Tongue (tissue), 2 donors: ENCODE data around the gene SLC22A9. TPM values are rescaled to one million over a fixed set of nuclear protein-coding genes. Genes with fewer than 3 reads are reported as not detected.
"Not testable (repeated sequence)": the region's sequence is repeated elsewhere in the genome, so short reads cannot be mapped to it uniquely, and the experiment has no call there.

Experiments
- DNase-seq: peaks from one replicate; pipeline ENCODE4 v3.0.0-alpha.2; 2015
- total RNA-seq: library from RNA; depleted of rRNA; stranded (reverse); fragments of >200 nt; gene quantifications from one replicate; pipeline ENCODE4 v1.2.3, GENCODE V29; 2014

The SLC22A9 gene
- total RNA-seq = not detected

DNA sequence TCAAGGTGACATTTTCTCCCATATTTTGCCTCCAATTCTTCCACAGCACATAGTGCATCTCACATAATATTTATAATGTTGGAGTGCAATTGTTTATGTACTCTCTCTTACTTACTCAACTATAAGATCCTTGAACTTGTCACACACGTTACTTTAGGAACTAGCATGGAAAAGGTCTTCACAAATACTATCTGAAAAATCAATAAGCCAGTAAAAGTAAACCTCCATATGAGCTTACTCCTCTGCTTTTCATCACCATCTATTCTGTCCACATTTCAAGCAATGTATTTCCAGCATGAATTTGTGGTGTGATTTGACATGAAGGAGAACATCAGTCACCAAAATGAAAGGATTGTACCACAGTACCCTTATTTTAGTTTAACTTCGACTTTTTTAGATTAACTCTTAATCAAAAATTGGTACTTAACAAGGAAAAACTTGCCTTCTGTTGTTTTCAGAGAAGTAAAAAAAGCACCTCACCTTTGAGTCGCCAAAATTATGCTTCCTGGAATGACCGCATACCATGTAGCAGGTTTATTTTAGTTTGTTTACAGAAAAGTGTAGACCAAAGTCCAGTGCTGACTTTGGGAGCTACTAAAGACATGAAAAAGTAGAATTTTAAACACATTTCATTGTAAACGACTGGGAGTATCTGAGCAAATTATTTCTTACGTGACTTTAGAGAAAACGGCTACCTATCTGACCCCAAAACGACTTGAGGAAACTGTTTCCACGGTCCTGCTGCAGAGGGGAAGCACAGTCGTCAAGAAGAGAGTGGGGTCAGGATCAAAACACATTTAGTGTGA lies at the start of gene SLC22A9:
TSS of gene SLC22A9 (plus strand) at position 621 of the 806 bp plus-strand sequence. CDS start 272 bp downstream, outside the sequence.
- no peak for DNase-seq

DNA sequence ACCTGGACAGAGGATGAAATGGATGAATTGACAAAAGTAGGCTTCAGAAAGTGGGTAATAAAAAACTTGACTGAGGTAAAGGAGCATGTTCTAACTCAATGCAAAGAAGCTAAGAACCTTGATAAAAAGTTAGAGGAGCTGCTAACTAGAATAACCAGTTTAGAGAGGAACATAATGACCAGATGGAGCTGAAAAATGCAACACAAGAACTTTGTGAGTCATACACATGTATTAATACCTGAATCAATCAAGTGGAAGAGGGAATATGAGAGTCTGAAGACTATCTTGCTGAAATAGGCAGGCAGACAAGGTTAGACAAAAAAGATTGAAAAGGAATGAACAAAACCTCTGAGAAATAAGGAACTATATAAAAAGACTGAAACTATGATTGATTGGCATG lies 47.9 kb upstream of the SLC22A9 start:
- no peak for DNase-seq

DNA sequence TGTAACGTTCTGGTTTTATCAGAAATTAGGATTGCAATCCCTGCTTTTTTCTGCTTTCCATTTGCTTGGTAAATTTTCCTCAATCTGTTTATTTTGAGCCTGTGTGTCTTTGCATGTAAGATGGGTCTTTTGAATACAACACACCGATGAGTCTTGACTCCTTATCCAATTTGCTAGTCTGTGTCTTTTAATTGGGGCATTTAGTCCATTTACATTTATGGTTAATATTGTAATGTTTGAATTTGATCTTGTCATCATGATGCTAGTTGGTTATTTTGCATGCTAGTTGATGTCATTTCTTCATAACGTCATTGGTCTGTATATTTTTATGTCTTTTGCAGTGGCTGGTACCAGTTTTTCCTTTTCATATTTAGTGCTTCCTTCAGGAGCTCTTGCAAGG lies 34.5 kb upstream of the SLC22A9 start:
- DNase-seq = not testable (repeated sequence)

DNA sequence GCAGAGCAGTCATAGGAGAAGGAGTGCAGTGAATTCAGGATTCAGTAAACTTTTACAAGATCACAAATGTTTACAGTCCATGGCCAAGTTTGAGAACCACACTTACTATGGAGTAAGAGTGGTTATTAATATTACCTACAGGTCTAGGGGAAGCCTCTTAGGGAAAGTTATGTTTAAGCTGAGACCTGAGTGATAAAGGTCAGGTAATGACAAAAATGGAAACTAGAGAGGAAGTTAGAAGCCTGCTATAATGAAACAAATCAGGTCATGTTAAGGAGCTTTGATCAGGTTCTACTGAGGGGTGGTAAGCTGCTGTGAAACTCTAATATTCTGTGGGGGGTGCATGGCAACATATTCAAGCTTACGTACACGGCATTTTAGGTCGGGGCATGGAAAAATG lies 32.5 kb upstream of the SLC22A9 start:
- no peak for DNase-seq

DNA sequence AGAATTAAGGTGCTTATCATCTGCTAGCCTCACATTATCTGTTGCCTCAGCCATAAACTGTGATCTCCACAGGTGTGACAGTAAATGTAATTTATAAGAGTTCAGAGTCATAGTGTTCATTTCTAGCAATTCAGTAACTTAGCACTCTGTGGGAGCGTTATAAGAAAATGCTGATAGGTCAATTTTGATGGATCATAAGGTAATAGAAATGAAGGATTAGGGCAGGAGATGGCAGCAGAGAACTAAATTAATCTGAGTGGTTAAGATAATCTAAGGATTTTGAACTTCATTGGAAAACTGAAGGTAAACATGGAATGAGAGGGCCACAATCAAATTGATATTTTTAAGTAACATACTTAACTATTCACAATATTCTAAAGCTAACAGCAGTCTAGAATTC lies 26.5 kb upstream of the SLC22A9 start:
- no peak for DNase-seq

DNA sequence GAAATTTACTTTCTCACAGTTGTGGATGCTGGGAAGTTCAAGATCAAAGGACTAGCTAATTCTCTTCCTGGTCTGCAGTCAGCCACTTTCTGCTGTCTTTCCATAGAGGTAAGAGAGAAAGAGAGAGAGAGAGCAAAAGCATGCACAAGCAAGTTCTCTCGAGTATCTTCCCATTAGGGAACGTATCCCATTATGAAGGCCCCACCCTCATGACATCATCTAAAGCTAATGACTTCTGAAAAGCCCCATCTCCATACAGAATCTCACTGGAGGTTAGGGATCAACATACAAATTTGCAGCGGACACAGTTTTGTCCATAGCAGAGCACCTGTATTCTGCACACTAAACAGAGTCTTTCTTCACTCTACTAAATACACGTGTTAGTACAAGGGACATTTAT lies 17.4 kb upstream of the SLC22A9 start:
- no peak for DNase-seq

DNA sequence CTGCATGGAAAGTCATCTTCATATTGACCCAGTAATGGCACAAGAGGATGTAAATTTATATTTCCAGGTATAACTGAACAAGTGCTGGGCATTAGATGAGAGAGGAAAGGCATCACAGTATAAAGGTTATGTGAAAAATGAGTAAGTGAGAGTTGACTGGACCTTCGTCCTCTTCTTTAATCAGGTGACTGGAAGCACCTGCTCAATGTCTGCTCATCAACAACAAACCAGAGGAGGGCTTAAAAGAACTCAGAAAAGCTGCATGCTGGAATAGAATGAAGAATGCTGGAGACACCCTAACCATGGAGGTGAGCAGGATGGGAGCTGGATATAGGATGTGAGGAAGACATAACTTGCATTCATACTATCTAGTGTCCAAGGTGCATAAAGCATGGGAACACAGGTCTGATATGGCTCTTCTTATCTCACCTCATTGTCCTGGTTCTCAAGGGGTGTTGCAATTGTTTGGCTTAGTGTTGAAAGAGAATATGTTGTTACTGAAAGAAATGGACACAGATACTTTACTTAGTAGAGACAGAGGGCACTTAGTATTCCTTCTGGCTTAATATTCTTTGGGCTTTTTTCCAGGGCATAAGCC lies 7.3 kb upstream of the SLC22A9 start:
- no peak for DNase-seq

DNA sequence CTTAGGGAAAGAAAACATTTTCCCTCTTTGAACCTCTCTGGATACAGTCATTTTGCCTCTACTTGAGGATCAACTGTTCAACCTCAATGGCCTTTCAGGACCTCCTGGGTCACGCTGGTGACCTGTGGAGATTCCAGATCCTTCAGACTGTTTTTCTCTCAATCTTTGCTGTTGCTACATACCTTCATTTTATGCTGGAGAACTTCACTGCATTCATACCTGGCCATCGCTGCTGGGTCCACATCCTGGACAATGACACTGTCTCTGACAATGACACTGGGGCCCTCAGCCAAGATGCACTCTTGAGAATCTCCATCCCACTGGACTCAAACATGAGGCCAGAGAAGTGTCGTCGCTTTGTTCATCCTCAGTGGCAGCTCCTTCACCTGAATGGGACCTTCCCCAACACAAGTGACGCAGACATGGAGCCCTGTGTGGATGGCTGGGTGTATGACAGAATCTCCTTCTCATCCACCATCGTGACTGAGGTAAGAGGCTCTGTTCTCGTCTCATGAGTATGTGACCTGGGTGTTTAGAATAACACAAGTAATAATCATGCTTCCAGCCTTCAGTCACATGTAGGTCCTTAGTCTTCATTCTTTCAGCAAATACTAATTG lies 495 bp downstream of the SLC22A9 start:
- no peak for DNase-seq

DNA sequence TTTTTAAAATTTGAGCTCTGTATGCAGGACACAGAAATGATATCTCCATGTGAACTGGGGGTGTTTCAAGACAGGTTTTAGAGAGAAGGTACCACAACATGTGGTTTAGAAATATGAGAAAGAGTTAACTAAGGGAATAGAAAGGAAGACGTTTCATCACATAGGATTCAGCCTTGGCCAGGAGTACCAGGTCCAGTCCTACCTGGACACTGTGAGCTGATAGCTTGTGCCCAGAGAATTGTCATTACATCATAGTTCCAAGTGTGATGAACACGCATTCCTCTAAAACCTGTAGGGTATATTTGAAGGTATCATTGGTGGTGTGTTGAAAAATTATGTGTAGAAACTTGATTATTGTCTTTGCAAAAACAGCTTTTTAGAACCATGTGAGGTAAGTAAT lies 1.8 kb downstream of the SLC22A9 start:
- DNase-seq = no peak

DNA sequence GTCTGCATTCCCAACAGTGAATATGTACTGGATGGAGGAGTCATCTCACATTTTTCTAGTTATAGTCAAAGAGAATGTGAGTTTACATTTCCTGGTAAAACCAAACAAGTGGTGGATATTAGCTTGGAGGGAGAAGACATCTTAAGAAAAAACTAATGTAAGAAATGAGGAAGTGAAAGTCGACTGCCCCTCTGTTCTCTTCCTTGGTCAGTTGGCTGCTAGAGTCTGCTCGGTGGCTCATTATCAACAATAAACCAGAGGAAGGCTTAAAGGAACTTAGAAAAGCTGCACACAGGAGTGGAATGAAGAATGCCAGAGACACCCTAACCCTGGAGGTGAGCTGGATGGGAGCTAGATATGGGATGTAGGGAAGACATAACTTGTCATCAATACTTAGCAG lies 5.8 kb downstream of the SLC22A9 start:
- DNase-seq = no peak

DNA sequence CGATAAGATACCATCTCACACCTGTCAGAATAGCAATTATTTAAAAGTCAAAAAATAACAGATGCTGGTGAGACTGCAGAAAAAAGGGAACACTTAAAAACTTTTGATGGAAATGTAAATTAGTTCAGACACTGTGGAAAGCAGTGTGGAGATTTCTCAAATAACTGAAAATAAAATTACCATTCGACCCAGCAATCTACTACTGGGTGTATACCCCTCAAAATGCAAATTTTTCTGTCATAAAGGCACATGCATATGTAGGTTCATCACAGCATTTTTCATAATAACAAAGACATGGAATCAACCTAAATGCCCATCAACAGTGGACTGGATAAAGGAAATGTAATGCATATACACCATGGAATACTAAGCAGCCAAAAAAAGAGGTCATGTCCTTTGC lies 10.5 kb downstream of the SLC22A9 start:
- no peak for DNase-seq

DNA sequence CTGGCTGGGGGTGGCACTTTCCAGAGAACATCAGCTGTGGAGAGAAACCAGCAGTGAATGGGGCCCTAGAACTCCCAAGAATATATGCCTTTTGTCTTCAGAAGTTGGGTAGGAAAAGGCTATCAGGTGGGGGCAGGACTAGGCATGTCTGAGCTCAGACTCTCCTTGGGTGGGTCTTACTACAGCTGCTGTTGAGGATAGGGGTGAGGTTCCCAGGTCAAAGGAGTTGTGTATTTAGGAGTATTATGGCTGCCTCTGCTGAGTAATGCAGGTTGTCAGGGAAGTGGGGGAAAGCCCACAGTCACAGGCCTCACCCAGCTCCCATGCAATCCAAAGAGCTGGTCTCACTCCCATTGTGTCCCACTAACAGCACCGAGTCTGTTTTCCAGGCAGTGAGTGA lies 26.1 kb downstream of the SLC22A9 start:
- DNase-seq = no peak

DNA sequence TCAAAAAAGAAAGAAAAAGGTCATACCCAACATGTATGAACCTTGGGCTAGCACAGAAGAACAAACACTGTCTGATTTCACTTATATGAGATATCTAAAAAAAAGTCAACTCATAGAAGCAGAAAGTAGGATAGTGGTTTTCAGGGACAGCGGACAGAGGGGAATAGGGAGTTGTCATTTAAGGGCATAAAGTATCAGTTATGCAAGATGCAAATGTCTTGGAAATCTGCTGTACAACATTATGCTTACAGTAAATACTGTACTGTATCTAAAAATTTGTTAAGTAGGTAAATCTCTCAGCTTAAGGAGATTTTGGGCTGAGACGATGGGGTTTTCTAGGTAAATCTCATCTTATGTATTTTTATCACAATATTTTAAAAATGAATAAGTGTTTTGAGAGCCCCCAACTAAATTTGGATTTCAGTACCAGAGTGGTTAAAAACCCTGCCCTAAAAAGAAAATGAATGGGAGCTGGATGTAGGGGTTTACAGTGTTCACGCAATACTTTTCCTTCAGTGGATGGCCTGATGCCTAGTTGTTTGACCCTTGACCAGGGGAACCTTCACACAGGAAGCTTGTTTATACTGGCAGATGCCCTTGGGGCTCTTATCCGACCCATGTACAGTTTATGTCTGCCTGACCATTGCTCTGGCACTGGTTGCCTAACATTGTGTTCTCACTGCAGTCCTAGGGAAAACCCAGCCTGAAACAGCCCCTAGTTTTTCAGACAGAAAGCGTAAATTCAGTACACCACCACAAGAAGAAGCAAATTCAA lies 34.8 kb downstream of the SLC22A9 start:
- DNase-seq = no peak

DNA sequence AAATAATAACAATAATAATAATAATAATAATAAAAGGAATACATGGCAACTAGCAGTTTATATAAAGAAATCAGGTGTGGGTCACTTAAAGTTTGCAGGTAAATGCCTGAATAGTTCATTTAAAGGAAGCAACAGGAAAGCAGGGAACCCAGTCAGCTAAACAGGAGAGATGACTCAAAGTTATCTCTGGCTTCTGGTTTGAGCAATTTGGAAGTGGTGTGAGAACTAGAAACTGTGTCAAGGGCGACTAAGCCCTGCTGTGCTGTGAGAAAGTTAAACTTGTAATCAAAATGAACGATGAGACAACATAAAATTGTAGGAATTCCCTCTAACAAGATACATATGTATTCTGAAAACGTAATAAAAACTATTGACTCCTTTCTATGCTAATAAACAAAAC lies 35.5 kb downstream of the SLC22A9 start:
- no peak for DNase-seq

DNA sequence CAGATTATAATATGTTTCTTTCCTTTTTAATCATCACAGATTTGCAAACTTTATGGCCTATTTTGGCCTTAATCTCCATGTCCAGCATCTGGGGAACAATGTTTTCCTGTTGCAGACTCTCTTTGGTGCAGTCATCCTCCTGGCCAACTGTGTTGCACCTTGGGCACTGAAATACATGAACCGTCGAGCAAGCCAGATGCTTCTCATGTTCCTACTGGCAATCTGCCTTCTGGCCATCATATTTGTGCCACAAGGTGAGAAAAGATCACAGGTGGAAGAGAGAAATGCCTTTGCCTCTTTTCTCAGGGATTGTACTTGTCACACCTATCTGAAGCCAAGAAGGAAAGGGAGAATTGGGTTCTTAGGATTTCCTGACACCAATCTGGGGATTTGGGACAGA lies 36.9 kb downstream of the SLC22A9 start:
- DNase-seq = no peak

DNA sequence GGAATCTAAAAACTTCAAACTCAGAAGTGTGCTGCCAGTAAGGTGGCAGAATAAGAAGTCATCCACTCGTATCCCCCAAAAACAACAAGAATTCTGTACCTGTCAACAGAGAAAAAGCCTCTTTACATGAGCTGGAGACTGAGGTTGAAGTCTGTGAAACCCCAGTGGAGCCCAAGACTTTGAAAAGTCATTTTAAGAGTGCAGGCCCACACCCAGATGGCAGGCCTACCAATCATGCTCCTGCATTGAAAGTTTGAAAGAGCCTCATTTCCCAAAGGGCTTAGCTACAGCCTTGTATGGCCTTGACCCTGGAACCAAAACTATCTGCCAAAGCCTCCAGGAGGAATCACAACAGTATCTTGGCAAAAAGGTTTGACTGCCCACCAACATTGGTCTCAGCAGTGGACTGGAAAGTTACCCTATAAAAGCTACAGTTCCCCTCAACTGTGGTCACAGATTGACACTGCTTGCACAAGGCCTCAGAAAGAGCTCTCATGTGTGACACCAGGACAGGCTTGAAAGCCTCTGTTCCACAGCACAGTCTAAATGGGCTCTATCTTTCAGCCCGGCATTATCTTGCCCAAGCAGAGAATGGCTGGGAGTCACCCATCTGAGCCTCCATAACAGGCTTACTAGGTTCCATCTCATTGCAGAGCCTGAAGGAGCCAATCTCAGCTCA lies 47.7 kb downstream of the SLC22A9 start:
- DNase-seq = no peak

DNA sequence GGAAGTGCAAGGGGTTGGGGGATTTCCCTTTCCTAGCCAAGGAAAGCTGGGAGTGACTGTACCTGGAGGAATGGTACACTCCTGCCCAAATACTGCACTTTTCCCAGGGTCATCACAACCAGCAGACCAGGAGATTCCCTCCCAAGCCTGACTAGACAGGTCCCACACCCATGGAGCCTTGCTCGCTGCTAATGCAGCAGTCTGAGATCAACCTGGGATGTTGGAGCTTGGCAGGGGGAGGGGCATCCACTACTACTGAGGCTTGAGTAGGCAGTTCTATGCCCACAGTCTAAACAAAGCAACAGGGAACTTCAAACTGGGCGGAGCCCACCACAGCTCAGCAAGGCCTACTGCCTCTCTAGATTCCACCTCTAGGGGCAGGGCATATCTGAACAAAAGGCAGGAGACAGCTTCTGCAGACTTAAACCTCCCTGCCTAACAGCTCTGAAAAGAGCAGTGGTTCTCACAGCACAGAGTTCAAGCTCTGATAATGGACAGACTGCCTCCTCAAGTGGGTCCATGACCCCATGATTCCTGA lies 58.5 kb downstream of the SLC22A9 start:
- no peak for DNase-seq

DNA sequence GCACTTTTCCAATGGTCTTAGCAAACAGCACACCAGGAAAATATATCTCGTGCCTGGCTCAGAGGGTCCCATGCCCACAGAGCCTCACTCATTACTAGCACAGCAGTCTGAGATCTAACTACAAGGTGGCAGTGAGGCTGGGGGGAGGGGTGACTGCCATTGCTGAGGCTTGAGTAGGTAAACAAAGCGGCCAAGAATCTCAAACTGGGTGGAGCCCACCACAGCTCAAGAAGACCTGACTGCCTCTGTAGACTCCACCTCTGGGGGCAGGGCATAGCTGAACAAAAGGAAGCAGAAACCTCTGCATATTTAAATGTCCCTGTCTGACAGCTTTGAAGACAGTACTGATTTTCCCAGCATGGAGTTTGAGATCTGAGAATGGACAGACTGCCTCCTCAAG lies 61.1 kb downstream of the SLC22A9 start:
- not testable (repeated sequence) for DNase-seq

DNA sequence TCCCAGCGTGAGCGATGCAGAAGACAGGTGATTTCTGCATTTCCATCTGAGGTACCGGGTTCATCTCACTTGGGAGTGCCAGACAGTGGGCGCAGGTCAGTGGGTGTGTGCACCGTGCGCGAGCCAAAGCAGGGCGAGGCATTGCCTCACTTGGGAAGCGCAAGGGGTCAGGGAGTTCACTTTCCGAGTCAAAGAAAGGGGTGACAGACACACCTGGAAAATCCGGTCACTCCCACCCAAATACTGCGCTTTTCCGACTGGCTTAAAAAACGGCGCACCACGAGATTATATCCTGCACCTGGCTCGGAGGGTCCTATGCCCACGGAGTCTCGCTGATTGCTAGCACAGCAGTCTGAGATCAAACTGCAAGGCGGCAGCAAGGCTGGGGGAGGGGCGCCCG lies 65.8 kb downstream of the SLC22A9 start:
- DNase-seq = not testable (repeated sequence)

DNA sequence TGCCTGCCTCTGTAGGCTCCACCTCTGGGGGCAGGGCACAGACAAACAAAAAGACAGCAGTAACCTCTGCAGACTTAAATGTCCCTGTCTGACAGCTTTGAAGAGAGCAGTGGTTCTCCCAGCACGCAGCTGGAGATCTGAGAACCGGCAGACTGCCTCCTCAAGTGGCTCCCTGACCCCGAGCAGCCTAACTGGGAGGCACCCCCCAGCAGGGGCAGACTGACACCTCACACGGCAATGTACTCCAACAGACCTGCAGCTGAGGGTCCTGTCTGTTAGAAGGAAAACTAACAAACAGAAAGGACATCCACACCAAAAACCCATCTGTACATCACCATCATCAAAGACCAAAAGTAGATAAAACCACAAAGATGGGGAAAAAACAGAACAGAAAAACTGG lies 66.2 kb downstream of the SLC22A9 start:
- not testable (repeated sequence) for DNase-seq

DNA sequence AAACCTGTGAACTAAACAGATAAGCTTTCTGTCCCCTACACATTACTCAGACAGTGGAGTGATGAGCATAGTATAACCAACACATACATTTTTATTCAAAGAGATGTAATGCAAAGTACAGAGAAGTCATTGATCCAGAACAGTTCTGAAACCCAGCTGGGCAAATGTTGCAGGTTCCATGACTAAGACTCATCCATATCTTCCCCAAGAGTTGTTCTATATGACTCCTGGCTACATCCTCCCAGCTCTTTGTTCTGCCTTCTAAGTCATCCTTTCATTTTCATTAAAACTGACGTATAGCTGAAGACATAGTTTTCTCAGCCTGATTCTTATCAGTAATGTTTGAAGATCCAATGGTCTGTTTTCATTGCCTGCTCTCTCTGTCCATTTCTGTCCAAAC lies 74.1 kb downstream of the SLC22A9 start:
- no peak for DNase-seq

DNA sequence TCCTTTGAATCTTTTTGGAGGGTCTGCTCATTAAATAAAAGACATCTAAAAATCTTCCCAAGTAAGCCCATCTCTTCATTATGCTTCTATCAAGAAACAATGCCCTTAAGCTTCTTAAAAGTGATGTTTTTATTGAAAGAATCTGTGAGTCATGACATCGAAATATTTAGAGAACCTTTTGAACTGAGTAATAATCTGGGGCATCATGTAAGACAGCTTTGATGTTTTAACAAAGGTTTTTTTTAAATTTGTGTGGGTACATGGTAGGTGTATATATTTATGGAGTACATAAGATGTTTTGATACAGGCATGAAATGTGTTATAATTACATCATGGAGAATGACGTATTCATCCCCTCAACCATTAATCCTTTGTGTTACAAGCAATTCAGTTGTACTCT lies 74.6 kb downstream of the SLC22A9 start:
- DNase-seq = no peak
